ENCODE data around the gene TMEM243.
A peak's percentile ranks its signal among the peaks of the same experiment; 100 is the strongest.
"Not testable (repeated sequence)": the region's sequence is repeated elsewhere in the genome, so short reads cannot be mapped to it uniquely, and the experiment has no call there.

Gene TMEM243, protein sequence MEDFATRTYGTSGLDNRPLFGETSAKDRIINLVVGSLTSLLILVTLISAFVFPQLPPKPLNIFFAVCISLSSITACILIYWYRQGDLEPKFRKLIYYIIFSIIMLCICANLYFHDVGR

DNA sequence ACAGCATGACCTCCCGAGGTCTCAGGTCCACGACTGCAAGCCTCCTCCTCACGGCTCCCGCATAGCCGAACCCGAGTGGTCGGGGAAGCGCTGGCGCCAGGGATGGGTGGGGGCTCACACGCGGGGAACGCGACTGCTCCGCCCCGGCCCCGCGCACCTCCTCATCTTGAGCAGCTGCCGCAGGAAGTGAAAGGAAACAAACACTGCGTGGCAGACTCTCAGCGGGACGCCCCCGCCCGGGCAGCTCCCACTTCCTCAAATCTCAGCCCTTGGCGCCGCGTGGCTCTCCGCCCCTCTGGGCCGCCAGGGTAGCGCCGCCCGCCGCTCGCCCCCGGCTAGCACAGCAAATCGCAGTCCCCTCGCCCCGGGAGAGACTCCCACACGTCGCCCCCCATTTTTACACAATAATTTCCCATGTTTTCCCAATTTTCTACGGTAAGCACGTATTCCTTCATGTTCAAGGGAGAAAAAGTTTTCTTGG lies at the start of gene TMEM243:
TSS of gene TMEM243 (minus strand) at position 188 of the 481 bp plus-strand sequence. CDS start 229 bp downstream, outside the sequence.
- no peak for DNase-seq

DNA sequence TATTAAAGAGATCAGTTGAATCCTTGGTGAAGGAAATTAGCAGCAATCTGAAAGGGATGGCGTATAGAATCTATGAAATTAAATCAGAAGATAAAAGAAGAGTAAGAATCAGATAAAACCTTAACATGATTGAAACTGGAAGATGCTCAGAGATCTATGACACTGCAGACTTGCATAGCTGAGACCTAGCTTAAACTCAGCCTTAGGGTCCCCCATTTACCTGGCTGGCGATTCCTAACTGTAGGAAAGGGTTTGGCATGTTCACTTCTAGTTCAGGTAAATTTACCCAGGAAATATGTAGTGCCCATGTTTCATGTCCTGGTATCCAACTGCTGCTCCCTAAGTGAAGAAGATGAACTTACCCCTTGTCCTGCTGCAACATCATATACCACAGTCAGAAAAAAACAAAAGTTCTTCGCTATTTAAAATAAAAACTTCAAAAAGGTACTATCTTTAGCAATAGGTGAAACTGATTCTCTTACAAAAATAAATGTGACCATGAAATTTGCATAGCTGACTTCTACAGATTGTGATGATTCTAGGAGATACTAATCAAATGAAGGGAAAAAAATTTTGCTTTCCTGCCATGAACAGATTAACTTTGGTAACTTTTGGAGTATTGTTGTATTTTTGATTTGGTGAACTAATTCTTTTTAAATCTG lies 47.8 kb upstream of the TMEM243 start:
- DNase-seq, result no peak

DNA sequence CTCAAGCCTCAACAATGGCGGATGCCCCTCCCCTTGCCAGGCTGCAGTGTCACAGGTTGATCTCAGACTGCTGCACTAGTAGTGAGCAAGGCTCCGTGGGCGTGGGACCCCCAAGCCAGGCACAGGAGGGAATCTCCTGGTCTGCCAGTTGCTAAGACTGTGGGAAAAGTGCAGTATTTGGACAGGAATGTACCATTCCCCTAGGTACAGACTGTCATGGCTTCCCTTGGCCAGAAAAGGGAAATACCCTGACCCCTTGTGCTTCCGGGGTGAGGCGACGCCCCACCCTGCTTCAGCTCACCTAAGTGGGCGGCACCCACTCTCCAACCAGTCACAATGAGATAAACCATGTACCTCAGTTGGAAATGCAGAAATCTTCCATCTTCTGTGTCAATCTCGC lies 44.0 kb upstream of the TMEM243 start:
- no peak for DNase-seq

DNA sequence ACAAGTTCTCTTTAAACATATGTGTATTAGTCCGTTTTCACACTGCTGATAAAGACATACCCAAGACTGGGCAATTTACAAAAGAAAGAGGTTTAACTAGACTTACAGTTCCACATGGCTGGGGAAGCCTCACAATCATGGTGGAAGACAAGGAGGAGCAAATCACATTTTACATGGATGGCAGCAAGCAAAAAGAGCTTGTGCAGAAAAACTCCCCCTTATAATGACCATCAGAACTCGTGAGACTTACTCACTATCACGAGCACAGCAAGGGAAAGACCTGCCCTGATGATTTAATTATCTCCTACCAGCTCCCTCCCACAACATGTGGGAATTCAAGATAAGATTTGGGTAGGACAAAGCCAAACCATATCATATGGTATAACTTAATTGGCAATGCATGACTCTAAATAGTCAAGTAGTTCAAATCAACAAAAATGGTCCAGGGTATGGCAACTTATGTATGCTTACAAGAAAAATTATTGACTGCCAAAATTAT lies 34.1 kb upstream of the TMEM243 start:
- no peak for DNase-seq

DNA sequence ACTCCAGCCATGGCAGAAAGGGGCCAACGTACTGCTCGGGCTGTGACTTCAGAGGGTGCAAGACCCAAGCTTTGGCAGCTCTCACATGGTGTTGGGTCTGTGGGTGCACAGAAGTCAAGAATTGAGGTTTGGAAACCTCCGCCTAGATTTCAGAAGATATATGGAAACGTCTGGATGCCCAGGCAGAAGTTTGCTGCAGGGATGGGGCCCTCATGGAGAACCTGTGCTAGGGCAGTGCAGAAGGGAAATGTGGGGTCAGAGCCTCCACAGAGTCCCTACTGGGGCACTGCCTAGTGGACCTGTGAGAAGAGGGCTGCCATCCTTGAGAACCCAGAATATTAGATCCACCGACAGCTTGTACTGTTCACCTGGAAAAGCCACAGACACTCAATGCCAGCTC lies 26.1 kb upstream of the TMEM243 start:
- not testable (repeated sequence) for DNase-seq

DNA sequence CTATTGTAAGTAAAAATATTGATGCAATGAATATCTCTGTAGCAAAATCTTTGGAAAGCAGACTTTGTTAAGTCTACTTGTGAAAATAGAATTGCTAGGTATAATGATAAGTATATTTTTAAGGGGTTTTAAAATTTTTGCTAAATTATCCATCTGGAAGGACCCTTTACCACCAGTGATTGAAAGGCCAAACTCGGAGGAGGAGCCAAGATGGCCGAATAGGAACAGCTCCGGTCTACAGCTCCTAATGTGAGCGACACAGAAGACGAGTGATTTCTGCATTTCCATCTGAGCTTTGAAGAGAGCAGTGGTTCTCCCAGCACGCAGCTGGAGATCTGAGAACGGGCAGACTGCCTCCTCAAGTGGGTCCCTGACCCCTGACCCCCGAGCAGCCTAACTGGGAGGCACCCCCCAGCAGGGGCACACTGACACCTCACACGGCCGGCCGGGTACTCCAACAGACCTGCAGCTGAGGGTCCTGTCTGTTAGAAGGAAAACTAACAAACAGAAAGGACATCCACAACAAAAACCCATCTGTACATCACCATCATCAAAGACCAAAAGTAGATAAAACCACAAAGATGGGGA lies 19.0 kb upstream of the TMEM243 start:
- DNase-seq, result not testable (repeated sequence)

DNA sequence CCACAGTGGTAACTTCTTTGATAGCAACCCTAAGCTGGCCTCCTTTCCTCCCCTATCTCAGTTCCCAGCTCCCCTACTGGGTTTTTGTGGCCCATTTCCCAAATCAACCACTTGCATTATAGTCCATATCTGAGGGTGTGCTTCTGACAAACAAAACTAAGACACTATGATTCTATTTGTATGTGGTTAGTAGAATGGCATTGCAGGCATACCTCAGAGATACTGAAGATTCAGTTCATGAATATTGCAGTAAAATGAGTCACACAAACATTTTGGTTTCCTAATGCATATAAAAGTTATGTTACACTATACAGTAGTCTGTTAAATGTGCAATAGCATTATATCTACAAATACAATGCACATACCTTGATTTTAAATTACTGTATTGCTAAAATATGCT lies 15.4 kb upstream of the TMEM243 start:
- DNase-seq, result no peak

DNA sequence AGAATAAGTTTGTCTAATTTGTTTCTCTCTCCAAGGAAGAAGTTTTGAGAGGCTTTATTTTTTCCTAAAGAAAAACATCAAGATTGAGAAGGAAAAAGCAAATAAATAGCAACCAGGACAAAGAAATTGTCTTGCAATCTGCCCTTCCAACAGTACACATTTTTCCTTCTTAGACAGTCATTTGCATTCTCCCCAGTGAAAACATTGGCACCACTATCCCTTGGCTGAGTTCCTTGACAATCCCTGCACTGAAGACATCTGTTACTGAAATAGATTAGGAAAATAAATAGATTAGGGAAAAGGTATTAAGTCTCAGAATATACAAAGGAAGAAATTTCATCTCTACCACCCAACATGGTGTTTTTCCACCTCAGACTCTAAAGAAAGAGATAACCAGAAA lies 12.2 kb upstream of the TMEM243 start:
- no peak for DNase-seq

DNA sequence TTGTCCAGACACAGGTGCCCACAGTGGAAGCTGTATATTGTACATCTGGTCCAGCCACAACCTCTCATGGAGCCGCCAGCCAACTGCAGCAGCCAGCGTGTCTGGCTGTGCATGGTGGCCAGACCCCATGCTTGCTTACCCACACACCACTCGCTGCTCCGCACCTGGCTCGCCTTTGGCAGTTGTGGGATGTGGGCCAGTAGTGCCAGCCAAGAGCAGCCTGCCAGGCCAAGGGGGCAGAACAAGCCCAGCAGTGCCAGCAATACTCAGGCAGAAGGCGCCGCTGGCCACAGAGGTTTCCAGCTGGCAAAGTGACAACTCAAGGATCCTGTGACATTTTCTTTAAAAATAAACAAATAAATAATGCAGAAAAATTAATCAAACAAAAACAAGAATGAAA lies 11.7 kb upstream of the TMEM243 start:
- DNase-seq, result no peak

DNA sequence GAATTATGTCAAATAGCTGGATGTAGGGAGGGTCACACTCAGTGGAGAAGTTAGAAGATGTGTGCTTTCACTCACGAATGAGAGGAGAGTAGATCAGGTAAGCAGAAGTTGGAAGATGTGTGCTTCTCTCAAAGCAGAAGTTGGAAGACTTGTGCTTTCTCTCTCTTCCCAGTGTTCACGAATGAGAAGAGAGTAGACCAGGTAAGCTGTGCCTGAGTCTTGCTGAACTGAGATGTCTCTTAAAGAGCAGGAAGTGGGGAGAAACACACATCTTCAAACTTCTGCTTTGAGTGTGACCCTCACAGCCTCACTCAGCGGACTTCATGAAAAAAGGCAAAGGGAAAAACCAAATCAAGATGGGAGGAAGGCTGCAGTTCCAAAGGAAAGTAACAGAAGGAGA lies 7.0 kb upstream of the TMEM243 start:
- no peak for DNase-seq

DNA sequence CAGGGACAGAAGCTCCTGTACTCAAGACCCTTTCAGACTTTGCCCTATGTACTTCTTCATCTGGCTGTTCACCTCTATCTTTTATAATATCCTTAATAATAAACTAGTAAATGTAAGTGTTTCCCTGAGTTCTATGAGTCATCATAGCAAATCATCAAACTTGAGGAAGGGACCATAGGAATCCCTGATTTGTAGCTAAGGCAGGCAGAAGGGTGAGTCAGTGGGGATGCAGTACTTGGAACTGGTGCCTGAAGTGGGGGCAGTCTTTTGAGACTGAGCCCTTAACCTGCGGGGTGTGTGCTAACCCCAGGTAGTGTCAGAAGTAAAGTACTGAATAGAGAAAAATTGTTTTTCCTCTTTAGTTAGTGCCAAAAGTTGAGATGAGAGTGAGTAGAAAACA lies 6.2 kb upstream of the TMEM243 start:
- no peak for DNase-seq

DNA sequence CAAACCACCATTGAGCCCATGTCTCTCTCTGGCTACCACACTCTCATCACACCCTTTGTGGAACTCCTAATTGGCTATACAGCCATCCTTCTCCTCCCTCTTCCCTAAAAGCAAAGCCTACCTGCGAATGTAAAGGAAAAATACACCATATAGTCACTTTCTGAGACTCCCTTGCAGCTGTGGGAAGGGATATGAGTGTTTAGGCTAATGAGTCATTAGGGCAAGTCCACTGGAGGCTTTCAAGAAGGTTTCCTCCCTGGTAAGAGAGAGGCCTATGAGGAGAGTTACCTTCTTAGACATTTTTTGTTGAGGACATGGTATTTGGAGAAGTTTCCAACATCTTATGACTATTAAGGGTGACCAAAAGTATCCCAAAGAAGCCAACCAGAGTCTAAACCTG lies 4.1 kb upstream of the TMEM243 start:
- no peak for DNase-seq

DNA sequence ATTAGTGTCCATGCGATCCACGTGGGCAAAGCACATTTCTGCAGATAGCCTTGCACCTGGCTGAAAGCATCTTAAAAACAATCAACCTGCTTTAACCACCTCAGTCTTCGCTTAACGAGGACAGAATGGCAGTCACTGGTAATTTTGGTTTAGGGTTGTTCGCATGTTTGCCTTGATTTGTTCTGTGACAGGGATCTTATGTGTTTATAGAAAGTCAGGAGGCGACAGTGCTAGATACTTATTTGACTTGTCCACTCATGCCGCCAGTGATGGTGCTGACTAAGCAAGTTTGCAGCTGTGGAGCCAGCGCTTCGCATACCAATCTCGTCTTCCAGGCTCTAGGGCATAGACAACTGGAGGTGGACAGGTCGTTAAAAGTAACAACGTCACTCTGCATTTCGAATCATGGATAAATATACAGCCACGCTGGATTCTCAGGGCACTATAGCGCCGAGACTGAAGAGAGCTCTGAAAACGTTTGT lies 1.2 kb upstream of the TMEM243 start:
- DNase-seq, result peak; percentile 25

DNA sequence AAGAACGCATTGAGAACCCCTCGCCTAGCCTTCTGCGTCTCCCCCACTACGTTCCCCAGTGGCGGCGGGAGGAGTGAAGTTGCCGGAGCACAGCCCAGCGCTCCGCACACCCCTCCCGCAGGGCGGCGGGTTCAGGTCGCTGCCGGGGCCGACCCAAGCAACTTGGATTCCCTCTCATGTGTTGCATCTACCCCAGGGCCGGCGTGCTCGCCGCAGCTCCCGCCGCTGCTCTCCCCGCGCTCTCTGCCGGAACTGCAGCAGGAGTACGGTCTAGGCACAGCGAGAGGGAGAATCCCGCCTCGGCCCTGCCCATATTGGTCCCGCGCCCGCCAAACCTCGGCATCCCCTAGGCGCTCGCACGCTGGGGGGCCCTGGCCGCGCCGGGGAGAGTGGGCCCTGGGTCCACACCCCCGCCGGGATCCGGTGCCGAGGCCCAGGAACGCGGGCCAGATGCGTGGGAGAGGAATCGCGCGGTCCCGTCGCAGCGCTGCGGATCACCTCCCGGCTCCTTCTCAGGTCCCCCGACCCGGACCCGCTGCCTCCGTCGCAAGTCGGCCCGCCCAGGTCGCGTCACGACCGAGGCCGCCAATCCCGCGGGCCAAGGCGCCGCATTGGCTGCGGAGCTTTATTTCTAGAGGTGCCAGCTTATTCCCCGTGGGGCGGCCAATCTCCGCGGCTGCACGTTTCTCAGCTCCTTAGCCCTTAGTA lies 648 bp upstream of the TMEM243 start:
- DNase-seq, result peak; percentile 42

DNA sequence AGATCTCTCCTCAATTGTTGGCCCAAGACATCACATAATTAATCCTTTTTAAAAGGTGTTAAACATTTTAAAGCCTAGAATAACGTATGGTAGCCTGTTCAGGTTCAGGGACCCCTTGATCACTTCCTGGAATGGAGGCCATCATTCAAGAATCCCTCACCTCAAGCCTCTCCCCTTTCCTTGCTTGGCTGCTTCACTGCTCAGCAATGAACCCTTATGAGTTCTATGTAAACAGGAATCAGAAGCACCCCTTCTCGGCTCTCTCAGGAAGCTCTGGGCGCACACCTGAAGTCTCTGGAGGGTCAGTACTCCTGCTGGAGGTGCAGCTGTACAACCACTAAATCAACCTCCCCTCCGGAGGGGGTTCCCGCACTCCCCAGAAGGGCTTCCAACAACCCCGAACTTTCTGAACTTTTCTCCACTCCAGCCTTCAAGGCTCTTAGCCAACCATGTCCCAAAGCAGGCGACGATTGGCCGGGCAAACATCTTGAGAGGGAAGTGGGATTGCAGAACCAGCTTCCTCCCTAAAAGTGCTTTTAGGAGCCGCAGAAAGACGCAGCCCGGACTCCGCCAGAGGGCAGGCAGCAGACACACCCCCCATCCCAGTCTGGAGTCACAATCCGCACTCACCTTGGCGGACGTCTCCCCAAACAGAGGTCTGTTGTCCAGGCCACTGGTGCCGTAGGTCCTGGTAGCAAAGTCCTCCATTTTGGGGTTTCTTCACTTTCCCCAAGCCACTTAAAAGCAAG lies 562 bp downstream of the TMEM243 start:
- no peak for DNase-seq

DNA sequence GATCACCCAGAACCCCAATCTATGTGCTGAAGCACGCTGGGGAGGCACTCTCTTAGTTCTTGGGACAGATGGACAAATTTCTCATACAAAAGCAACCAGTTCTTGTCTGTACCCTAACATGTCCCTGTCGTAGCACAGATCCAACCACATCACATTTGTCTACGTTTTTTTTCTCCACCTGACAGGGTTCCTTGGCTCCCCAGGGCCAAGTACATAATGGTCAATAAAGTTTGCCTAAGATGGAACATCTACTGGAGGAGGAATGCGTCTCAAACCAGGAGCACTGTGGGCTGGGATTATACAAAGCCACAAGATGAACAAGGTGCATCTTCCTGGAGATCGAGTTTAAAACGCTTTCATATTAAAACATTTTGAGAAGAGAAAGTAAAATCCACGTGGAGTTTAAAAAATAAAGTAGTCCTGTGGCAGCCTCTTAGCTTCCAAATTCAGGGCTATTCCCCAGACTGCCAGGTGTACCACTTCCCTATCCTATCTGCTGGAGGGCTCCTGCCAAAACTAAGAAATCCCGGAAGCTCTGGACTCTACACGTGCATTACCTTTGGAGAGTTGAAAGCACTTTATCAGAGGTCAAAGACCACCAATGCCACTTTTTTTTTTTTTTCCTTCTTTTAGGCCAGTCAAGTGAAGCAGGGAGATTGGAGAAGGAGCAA lies 1.4 kb downstream of the TMEM243 start:
- no peak for DNase-seq

DNA sequence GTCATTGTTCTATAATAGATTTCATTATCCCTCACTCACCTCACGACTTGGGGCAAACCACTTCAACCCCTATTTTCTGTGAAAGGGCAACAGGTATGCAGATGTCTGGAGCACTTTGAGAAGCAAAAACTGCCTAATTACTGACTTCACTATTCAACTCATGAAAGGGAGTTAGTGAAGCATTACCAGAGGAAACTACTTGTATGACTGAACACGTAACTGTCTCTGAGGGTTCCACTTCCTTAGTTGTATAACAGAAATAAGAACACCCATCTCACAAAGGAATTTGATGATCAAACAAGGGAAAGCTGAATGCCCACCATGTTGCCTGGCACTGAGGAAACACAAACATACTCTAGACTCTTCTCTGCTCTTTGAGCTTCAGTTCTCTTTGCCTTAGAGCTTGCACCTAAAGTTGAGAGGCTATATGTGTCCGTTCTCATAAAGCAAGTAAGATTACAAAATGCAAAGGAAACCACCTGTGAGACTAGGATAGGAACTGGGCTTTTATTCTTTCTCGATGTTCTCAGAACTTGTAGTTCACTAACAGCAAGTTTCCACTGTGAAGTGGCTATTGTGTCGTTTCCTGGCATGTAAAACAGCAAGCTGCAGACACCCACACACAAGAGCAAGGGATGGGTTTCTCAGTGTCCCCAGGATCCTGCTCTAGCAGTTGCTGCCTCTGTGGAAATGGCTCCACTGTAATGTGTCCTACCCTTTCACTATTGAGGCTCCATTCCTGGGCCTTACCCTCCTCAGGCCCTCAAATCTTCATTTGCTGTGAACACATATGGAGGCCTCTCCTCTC lies 2.6 kb downstream of the TMEM243 start:
- DNase-seq, result no peak

DNA sequence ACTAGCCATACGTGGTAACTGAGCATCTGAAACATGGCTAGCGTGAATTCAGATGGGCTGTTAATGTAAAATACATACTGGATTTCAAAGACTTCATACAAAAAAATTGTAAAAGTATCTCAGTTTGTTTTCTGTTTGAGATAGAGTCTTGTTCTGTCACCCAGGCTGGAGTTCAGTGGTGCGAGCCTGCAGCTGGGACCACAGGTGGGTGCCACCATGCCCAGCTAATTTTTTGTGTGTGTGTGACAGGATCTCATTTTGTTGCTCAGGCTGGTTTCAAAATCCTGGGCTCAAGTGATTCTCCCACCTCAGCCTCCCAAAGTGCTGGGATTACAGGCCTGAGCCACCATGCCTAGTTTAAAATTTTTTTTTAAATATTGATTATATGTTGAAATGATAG lies 4.5 kb downstream of the TMEM243 start:
- DNase-seq, result no peak

DNA sequence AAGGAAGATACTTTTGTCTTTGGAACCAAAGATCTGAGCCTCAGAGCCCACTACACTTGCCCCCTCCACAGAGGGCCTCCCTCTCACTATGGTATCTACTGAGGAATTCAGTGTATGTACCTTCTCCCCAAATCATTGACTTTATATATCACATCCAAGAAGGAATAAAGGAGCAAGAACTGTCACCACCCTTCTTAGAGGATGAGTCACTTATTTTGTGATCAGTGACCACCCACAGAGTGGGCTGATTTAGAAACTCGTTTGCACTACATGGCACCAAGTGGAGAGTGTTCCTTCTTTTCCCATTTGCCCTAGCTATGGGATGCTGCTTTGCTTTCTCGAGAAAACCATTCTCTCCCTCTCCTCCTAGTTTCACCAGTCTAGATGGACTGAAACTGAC lies 5.7 kb downstream of the TMEM243 start:
- no peak for DNase-seq

DNA sequence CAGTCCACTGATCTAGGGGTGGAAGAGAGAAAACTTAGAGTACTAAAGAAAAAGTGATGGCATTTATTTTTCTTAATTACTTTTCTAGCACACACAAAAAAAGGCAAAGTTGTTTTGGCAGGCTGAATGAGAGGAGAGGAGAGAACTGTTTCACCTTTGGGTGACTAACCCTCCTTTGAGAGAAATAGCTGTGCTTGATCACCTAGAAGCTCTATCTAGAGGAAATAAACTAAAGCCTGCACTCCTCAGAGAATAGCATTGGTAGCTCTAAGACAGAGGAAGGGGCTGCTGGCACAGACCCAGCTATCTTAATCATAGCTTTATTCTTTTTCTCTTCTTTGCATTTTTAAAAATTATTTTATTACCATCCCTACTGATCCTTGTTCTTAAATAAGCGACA lies 6.3 kb downstream of the TMEM243 start:
- DNase-seq, result no peak

DNA sequence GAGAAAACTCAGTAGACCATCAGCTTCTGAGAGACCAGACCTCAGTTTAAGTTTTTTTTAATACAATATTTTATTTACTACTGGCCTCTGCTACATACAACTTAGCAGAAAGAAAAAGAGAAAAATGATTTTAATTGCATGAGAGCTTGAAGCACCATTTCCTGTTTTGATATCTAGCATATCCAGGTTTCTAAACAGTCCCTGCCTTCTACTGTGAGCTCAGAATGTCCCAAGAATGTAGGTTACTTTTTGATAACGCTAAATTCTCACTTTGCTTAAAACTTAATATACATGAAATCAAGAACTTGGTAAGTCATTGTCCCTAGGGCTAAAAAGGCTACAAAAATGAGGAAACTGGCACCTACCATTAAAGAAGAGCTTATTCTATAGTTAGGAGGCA lies 7.0 kb downstream of the TMEM243 start:
- no peak for DNase-seq
